ENCODE measurements around the gene ASTL.
A peak's percentile ranks its signal among the peaks of the same experiment; 100 is the strongest.

The ASTL gene

DNA sequence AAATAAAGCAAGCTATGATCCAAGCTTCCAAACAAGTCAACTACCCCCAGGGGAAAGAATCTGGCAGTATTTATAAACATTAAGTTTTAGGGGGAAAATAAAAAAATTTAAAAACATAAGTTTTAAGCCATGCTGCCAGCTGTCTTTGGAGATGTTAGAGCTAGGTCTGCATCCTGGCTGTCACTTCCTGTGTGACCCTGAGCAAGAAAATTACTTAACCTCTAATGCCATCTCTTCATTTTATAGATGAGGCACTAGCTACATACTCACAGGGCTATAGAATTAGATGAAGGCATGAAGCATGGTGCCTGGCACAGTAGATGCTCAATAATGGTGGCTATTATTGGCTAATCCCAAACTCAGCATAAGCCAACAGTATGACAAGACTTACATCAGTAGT is 42.2 kb upstream of the ASTL start:
- TF ChIP-seq, protein P1, sequence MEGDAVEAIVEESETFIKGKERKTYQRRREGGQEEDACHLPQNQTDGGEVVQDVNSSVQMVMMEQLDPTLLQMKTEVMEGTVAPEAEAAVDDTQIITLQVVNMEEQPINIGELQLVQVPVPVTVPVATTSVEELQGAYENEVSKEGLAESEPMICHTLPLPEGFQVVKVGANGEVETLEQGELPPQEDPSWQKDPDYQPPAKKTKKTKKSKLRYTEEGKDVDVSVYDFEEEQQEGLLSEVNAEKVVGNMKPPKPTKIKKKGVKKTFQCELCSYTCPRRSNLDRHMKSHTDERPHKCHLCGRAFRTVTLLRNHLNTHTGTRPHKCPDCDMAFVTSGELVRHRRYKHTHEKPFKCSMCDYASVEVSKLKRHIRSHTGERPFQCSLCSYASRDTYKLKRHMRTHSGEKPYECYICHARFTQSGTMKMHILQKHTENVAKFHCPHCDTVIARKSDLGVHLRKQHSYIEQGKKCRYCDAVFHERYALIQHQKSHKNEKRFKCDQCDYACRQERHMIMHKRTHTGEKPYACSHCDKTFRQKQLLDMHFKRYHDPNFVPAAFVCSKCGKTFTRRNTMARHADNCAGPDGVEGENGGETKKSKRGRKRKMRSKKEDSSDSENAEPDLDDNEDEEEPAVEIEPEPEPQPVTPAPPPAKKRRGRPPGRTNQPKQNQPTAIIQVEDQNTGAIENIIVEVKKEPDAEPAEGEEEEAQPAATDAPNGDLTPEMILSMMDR (conservative IDR thresholded peaks at IDR 0.05; ENCODE audit: control insufficient read depth, insufficient read depth, low read depth, low read length), result no peak
- DNase-seq (ENCODE audit: low read depth), result no peak
- no peak overlapping the region for H3K4me3 ChIP-seq (ENCODE audit: control insufficient read depth, low read depth, low read length)

- TF ChIP-seq, protein P1 (conservative IDR thresholded peaks at IDR 0.05; ENCODE audit: control insufficient read depth, insufficient read depth, low read depth, low read length), result no peak
- no peak for DNase-seq (ENCODE audit: low read depth)
- no peak overlapping the region for H3K4me3 ChIP-seq (ENCODE audit: control insufficient read depth, low read depth, low read length)
Observed at GRCh38 chr2:96180002-96180401, 41.7 kb upstream of the ASTL start.

- no peak overlapping the region for H3K4me3 ChIP-seq (ENCODE audit: control insufficient read depth, low read depth, low read length)
- TF ChIP-seq, protein P1 (conservative IDR thresholded peaks at IDR 0.05; ENCODE audit: control insufficient read depth, insufficient read depth, low read depth, low read length), result no peak
- DNase-seq (ENCODE audit: low read depth), result peak; percentile 23
Observed at GRCh38 chr2:96176661-96177060, 38.4 kb upstream of the ASTL start.

DNA sequence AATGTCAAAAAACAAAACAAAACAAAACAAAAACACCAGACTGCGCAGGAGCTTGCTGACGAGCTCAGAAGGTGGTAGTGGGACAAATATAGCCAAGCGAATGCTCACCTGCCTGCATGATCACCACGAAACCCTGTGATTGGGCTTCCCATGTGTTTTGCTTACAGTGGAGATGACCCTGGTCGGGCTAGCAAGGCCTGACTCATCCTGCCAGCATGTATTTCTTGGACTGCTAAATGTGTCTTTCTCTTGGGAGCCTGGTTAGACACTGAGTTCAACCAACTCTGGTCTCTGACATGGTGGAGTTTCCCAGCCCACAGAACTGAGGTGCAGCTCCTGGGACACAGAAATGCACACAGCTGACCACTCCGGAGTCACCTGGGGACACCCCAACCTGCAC is 37.6 kb upstream of the ASTL start:
- no peak overlapping the region for H3K4me3 ChIP-seq (ENCODE audit: control insufficient read depth, low read depth, low read length)
- DNase-seq (ENCODE audit: low read depth), result peak; percentile 55
- TF ChIP-seq, protein P1 (conservative IDR thresholded peaks at IDR 0.05; ENCODE audit: control insufficient read depth, insufficient read depth, low read depth, low read length), result no peak

- H3K4me3 ChIP-seq (ENCODE audit: control insufficient read depth, low read depth, low read length), result no peak overlapping the region
- TF ChIP-seq, protein P1 (conservative IDR thresholded peaks at IDR 0.05; ENCODE audit: control insufficient read depth, insufficient read depth, low read depth, low read length), result peak; percentile 94
- peak; percentile 54 for DNase-seq (ENCODE audit: low read depth)
Observed at GRCh38 chr2:96174251-96175144, 36.2 kb upstream of the ASTL start.

- TF ChIP-seq, protein P1 (conservative IDR thresholded peaks at IDR 0.05; ENCODE audit: control insufficient read depth, insufficient read depth, low read depth, low read length), result no peak
- DNase-seq (ENCODE audit: low read depth), result no peak
- H3K4me3 ChIP-seq (ENCODE audit: control insufficient read depth, low read depth, low read length), result no peak overlapping the region
Observed at GRCh38 chr2:96171831-96172230, 33.5 kb upstream of the ASTL start.
